ENCODE data around the gene LUC7L. TPM values are rescaled to one million over a fixed set of nuclear protein-coding genes. Genes with fewer than 3 reads are reported as not detected.
A peak's percentile ranks its signal among the peaks of the same experiment; 100 is the strongest.
"Not testable (repeated sequence)": the region's sequence is repeated elsewhere in the genome, so short reads cannot be mapped to it uniquely, and the experiment has no call there.

The LUC7L gene
- total RNA-seq, 2 donors from 2014 or later: 101 to 171 TPM

GRCh38 chr16:164827-165538 lies 64.3 kb downstream of the LUC7L start:
- TF ChIP-seq, protein P1, sequence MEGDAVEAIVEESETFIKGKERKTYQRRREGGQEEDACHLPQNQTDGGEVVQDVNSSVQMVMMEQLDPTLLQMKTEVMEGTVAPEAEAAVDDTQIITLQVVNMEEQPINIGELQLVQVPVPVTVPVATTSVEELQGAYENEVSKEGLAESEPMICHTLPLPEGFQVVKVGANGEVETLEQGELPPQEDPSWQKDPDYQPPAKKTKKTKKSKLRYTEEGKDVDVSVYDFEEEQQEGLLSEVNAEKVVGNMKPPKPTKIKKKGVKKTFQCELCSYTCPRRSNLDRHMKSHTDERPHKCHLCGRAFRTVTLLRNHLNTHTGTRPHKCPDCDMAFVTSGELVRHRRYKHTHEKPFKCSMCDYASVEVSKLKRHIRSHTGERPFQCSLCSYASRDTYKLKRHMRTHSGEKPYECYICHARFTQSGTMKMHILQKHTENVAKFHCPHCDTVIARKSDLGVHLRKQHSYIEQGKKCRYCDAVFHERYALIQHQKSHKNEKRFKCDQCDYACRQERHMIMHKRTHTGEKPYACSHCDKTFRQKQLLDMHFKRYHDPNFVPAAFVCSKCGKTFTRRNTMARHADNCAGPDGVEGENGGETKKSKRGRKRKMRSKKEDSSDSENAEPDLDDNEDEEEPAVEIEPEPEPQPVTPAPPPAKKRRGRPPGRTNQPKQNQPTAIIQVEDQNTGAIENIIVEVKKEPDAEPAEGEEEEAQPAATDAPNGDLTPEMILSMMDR (IDR thresholded peaks at IDR 0.05): no peak
- Histone ChIP-seq H3K36me3 (no peaks in the 10 kb centered on the region), H3K27ac (no peak overlapping the region), H3K9me3 (no peaks in the 10 kb centered on the region), H3K4me1 (ENCODE audit: control insufficient read depth in 1 of 2, low read depth in 2 of 2) (peaks cover 13 to 19% of the 10 kb centered on the region in 2 donors), H3K4me3 (peak overlapping the region; percentile 50), H3K27me3 (replicated peaks; ENCODE audit: insufficient read depth) (peaks cover 32% of the 10 kb centered on the region)
- no peak for ATAC-seq (ENCODE audit: insufficient number of reproducible peaks, low FRiP score, low read depth)
- DNase-seq (ENCODE audit: low spot score): no peak

GRCh38 chr16:164134-164823 lies 65.0 kb downstream of the LUC7L start:
- Histone ChIP-seq H3K27me3 (replicated peaks; ENCODE audit: insufficient read depth) (peaks cover 32% of the 10 kb centered on the region), H3K4me1 (ENCODE audit: control insufficient read depth in 1 of 2, low read depth in 2 of 2) (peaks cover 13 to 19% of the 10 kb centered on the region in 2 donors)
- not testable (repeated sequence) for H3K4me3 ChIP-seq; H3K27ac ChIP-seq; DNase-seq (ENCODE audit: low spot score); H3K9me3 ChIP-seq; ATAC-seq (ENCODE audit: insufficient number of reproducible peaks, low FRiP score, low read depth); H3K36me3 ChIP-seq

- peaks cover 13 to 19% of the 10 kb centered on the region in 2 donors for H3K4me1 ChIP-seq (ENCODE audit: control insufficient read depth in 1 of 2, low read depth in 2 of 2)
- H3K4me3 ChIP-seq; H3K27ac ChIP-seq; H3K36me3 ChIP-seq; DNase-seq (ENCODE audit: low spot score); ATAC-seq (ENCODE audit: insufficient number of reproducible peaks, low FRiP score, low read depth); H3K9me3 ChIP-seq: not testable (repeated sequence)
- peaks cover 31% of the 10 kb centered on the region for H3K27me3 ChIP-seq (replicated peaks; ENCODE audit: insufficient read depth)
Observed at GRCh38 chr16:163696-164095, 65.6 kb downstream of the LUC7L start.

DNA sequence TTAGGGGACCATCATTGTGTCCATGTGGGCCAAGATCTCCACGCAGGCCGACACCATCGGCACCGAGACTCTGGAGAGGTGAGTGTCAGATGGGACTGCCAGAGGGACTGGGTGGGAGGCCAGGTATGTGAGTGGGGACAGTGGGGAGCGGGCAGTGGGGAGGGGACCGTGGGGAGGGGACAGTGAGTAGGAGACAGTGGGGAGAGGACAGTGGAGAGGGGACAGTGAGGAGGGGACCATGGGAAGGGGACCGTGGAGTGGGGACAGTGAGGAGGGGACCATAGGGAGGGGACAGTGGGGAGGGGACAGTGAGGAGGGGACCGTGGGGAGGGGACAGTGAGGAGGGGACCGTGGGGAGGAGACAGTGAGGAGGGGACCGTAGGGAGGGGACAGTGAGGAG lies 66.1 kb downstream of the LUC7L start:
- ATAC-seq (ENCODE audit: insufficient number of reproducible peaks, low FRiP score, low read depth): not testable (repeated sequence)

DNA sequence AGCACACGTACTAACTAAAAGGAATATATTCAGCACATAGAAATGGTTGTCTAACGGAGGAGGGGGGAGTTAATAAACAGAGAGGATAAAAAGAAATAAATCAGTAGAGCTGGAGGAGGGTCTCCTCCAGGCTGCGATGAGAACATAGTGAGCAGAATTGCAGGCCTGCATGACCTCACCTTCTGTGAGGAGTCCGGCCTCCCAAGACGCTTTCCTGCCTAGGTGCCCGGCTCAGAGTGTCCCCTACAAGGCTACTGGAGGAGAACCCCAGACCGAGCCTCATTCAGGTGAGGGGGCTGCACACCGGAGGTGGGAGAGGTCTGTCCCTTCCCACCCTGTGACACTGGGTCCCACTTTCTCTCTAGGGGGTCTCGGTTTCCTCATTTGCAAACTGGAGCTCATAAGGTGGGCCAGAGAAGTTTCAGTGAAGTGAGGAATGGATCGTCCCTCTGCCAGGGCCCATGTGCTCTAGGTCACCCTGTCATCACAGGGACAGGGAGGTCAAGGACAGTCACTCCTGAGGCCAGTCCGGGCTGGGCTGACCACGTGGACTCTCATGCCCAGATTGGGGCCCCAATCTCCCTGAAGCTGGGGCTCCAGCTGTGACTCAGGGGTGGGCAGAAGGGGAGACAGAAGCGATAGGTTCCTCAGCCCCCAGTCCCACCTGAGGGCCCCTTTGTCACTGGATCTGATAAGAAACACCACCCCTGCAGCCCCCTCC lies 66.8 kb downstream of the LUC7L start:
- DNase-seq (ENCODE audit: low spot score): no peak
- H3K4me3 ChIP-seq: no peak overlapping the region
- H3K36me3 ChIP-seq: no peaks in the 10 kb centered on the region
- peaks cover 13 to 19% of the 10 kb centered on the region in 2 donors for H3K4me1 ChIP-seq (ENCODE audit: control insufficient read depth in 1 of 2, low read depth in 2 of 2)
- no peak for ATAC-seq (ENCODE audit: insufficient number of reproducible peaks, low FRiP score, low read depth)
- H3K27me3 ChIP-seq (replicated peaks; ENCODE audit: insufficient read depth): peaks cover 25% of the 10 kb centered on the region
- H3K9me3 ChIP-seq: no peaks in the 10 kb centered on the region
- TF ChIP-seq, protein P1 (IDR thresholded peaks at IDR 0.05): no peak
- no peak overlapping the region for H3K27ac ChIP-seq

More for the DNA sequence above, 66.1 kb downstream of the LUC7L start:
- not testable (repeated sequence) for H3K4me3 ChIP-seq; H3K36me3 ChIP-seq; H3K9me3 ChIP-seq; DNase-seq (ENCODE audit: low spot score); H3K27ac ChIP-seq
- H3K4me1 ChIP-seq (ENCODE audit: control insufficient read depth in 1 of 2, low read depth in 2 of 2): peaks cover 13 to 19% of the 10 kb centered on the region in 2 donors
- H3K27me3 ChIP-seq (replicated peaks; ENCODE audit: insufficient read depth): peaks cover 28% of the 10 kb centered on the region

DNA sequence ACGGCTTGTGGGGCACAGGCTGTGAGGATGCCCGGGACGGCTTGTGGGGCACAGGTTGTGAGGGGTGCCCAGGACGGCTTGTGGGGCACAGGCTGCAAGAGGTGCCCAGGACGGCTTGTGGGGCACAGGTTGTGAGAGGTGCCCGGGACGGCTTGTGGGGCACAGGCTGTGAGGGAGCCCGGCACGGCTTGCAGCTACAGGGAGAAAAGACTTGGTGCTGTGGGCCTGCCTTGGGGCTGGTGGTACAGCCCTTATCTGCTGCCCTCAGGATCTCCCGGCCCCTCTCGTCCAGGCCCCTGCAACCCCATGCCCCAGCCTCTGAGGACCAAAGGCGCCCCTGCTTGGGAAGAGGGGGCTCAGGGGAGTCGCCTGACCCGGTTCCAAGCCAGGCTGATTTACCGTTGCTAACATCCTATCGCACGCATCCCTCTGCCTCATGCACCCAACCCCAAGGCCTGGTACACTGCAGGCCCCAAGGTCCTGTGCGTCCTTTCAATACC lies 68.5 kb downstream of the LUC7L start:
- Histone ChIP-seq H3K36me3 (no peaks in the 10 kb centered on the region), H3K4me1 (ENCODE audit: control insufficient read depth in 1 of 2, low read depth in 2 of 2) (peaks cover 8 to 9% of the 10 kb centered on the region in 2 donors), H3K27me3 (replicated peaks; ENCODE audit: insufficient read depth) (peaks cover 12% of the 10 kb centered on the region), H3K9me3 (no peaks in the 10 kb centered on the region), H3K4me3 (no peak overlapping the region), H3K27ac (no peak overlapping the region)
- ATAC-seq (ENCODE audit: insufficient number of reproducible peaks, low FRiP score, low read depth) (no peak), DNase-seq (ENCODE audit: low spot score) (no peak)
- TF ChIP-seq, protein P1 (IDR thresholded peaks at IDR 0.05): no peak

DNA sequence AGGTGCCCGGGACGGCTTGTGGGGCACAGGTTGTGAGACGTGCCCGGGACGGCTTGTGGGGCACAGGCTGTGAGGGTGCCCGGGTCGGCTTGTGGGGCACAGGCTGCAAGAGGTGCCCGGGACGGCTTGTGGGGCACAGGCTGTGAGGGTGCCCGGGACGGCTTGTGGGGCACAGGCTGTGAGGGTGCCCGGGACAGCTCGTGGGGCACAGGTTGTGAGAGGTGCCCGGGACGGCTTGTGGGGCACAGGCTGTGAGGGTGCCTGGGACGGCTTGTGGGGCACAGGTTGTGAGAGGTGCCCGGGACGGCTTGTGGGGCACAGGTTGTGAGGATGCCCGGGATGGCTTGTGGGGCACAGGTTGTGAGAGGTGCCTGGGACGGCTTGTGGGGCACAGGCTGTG lies 69.0 kb downstream of the LUC7L start:
- H3K27me3 ChIP-seq (replicated peaks; ENCODE audit: insufficient read depth); H3K4me1 ChIP-seq (ENCODE audit: control insufficient read depth in 1 of 2, low read depth in 2 of 2); H3K4me3 ChIP-seq; H3K9me3 ChIP-seq; H3K27ac ChIP-seq; ATAC-seq (ENCODE audit: insufficient number of reproducible peaks, low FRiP score, low read depth); H3K36me3 ChIP-seq; DNase-seq (ENCODE audit: low spot score): not testable (repeated sequence)

All from thoracic aorta (tissue), 2 donors.